H1 (cell line): Measurements from ENCODE around the gene ABCG1.

Experiments used
- BCL11A ChIP-seq, 2 experiments: IDR thresholded peaks; one replicate each; pipeline ENCODE4 v1.6.1; 2011; ENCODE audit warnings: low read depth in 2 of 2, low read length in 2 of 2, mild to moderate bottlenecking in 2 of 2
- CHD1 ChIP-seq: IDR thresholded peaks from 2 replicates; pipeline ENCODE4 v1.6.1; 2012; ENCODE audit warnings: low read depth, low read length, improper control_type of control experiment
- CHD2 ChIP-seq: IDR thresholded peaks from 2 replicates; pipeline ENCODE4 v1.6.1; 2012; ENCODE audit warnings: low read length, improper control_type of control experiment
- CREB1 ChIP-seq: IDR thresholded peaks from 2 replicates; pipeline ENCODE4 v1.6.1; 2012; ENCODE audit warnings: inconsistent platforms
- EGR1 ChIP-seq: IDR thresholded peaks from 2 replicates; pipeline ENCODE4 v1.6.1; 2011; ENCODE audit warnings: low read depth, low read length, borderline replicate concordance
- EP300 ChIP-seq, 2 experiments: IDR thresholded peaks; 1 replicate in 1 of 2; 2 replicates in 1 of 2; pipeline ENCODE4 v1.6.1; 2011 to 2012; ENCODE audit warnings: low read depth in 2 of 2, low read length in 2 of 2, mild to moderate bottlenecking in 2 of 2, borderline replicate concordance in 1 of 2, inconsistent platforms in 1 of 2, moderate library complexity in 1 of 2
- EZH2 ChIP-seq: fragments of 200-600 bp; sonication (generic); IDR thresholded peaks from 2 replicates; pipeline ENCODE4 v1.7.1; 2012; ENCODE audit warnings: low read depth, mild to moderate bottlenecking, moderate library complexity, low read length, inconsistent platforms; ENCODE audit not compliant: severe bottlenecking
- POLR2A ChIP-seq, 2 experiments: IDR thresholded peaks; 1 replicate in 1 of 2; 2 replicates in 1 of 2; pipeline ENCODE4 v1.6.1; 2011; ENCODE audit warnings: low read depth in 2 of 2, low read length in 2 of 2, mild to moderate bottlenecking in 2 of 2; ENCODE audit errors: control extremely low read depth in 1 of 2
- POLR2AphosphoS5 ChIP-seq: IDR thresholded peaks from 2 replicates; pipeline ENCODE4 v1.6.1; 2011; ENCODE audit warnings: low read depth, low read length
- RAD21 ChIP-seq, 2 experiments: IDR thresholded peaks in 1 of 2; conservative IDR thresholded peaks in 1 of 2; 2 replicates each; pipeline ENCODE4 v1.6.1; 2011; ENCODE audit warnings: low read depth in 2 of 2, low read length in 2 of 2, improper control_type of control experiment in 1 of 2, inconsistent platforms in 1 of 2, mild to moderate bottlenecking in 1 of 2, moderate library complexity in 1 of 2
- SIN3A ChIP-seq, 2 experiments: IDR thresholded peaks in 1 of 2; conservative IDR thresholded peaks in 1 of 2; 2 replicates each; pipeline ENCODE4 v1.6.1; 2011 to 2012; ENCODE audit warnings: low read length in 2 of 2, improper control_type of control experiment in 1 of 2, low read depth in 1 of 2, mild to moderate bottlenecking in 1 of 2
- TF ChIP-seq, protein P1 (sequence below), 3 experiments: IDR thresholded peaks; 1 replicate in 2 of 3; 2 replicates in 1 of 3; pipeline versions ENCODE4 v1.5.1 to v1.6.1; 2011; ENCODE audit warnings: low read length in 3 of 3, mild to moderate bottlenecking in 3 of 3, inconsistent platforms in 2 of 3, low read depth in 1 of 3, moderate library complexity in 1 of 3; ENCODE audit not compliant: insufficient read depth in 1 of 3; ENCODE audit errors: control extremely low read depth in 1 of 3

DNA sequence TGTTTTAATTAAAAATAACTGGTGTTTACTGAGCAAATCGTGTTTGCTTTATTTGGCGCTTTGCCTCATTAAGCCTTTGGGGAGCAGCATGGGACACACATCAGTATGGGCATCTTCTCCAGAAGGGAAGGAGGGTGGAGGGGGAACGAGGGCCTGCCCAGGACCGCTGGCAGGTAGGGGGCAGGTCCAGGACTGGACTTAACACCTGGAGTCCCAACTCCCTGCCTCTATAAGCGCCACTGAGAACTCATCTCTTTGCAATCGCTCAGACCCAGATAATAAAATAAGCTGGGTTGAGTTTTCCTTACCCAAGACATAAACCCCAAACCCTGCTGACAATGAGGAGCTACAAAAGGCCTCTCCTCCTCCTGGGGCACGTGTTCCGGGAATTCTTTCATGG lies 15.1 kb downstream of the ABCG1 start:
- no peak for TF ChIP-seq POLR2A (IDR thresholded peaks at IDR 0.05; ENCODE audit: control extremely low read depth in 1 of 2, low read depth in 2 of 2, low read length in 2 of 2)
- no peak for TF ChIP-seq EP300 (IDR thresholded peaks at IDR 0.05; ENCODE audit: borderline replicate concordance in 1 of 2, low read depth in 2 of 2, low read length in 2 of 2)
- TF ChIP-seq, protein P1, sequence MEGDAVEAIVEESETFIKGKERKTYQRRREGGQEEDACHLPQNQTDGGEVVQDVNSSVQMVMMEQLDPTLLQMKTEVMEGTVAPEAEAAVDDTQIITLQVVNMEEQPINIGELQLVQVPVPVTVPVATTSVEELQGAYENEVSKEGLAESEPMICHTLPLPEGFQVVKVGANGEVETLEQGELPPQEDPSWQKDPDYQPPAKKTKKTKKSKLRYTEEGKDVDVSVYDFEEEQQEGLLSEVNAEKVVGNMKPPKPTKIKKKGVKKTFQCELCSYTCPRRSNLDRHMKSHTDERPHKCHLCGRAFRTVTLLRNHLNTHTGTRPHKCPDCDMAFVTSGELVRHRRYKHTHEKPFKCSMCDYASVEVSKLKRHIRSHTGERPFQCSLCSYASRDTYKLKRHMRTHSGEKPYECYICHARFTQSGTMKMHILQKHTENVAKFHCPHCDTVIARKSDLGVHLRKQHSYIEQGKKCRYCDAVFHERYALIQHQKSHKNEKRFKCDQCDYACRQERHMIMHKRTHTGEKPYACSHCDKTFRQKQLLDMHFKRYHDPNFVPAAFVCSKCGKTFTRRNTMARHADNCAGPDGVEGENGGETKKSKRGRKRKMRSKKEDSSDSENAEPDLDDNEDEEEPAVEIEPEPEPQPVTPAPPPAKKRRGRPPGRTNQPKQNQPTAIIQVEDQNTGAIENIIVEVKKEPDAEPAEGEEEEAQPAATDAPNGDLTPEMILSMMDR (IDR thresholded peaks at IDR 0.05; ENCODE audit: control extremely low read depth in 1 of 3, insufficient read depth in 1 of 3, low read depth in 1 of 3, low read length in 3 of 3), result no peak
- no peak for TF ChIP-seq BCL11A (IDR thresholded peaks at IDR 0.05; ENCODE audit: low read depth in 2 of 2, low read length in 2 of 2)
- TF ChIP-seq EZH2, result no peak
- TF ChIP-seq CREB1, result no peak
- TF ChIP-seq CHD1, result no peak
- TF ChIP-seq SIN3A (conservative IDR thresholded peaks at IDR 0.05 in 1 of 2, IDR thresholded peaks at IDR 0.05 in 1 of 2; ENCODE audit: low read depth in 1 of 2, low read length in 2 of 2), result no peak
- TF ChIP-seq RAD21 (IDR thresholded peaks at IDR 0.05 in 1 of 2, conservative IDR thresholded peaks at IDR 0.05 in 1 of 2; ENCODE audit: low read depth in 2 of 2, low read length in 2 of 2), result no peak
- no peak for TF ChIP-seq EGR1
- TF ChIP-seq CHD2, result no peak
- TF ChIP-seq POLR2AphosphoS5, result no peak
